NT2/D1 (cell line): ENCODE measurements around the gene MYO5C.

ENCODE experiments used
- DNase-seq: peaks from one replicate; pipeline ENCODE4 v3.0.0-alpha.2; 2011; ENCODE audit warnings: low read depth, low spot score
- H3K27me3 ChIP-seq: 2 replicates; pipeline ENCODE4 v1.6.0; 2011; ENCODE audit warnings: mild to moderate bottlenecking; ENCODE audit not compliant: insufficient read length, insufficient read depth
- H3K36me3 ChIP-seq: 2 replicates; pipeline ENCODE4 v1.6.1; 2011; ENCODE audit warnings: mild to moderate bottlenecking, low read length, mixed read lengths; ENCODE audit not compliant: insufficient read depth, insufficient read length
- H3K4me1 ChIP-seq: 2 replicates; pipeline ENCODE4 v1.5.1; 2011; ENCODE audit not compliant: insufficient read depth, insufficient read length
- H3K4me3 ChIP-seq: 2 replicates; pipeline ENCODE4 v1.5.1; 2011; ENCODE audit warnings: low read depth; ENCODE audit not compliant: insufficient read length
- H3K9ac ChIP-seq: 2 replicates; pipeline ENCODE4 v1.6.0; 2011; ENCODE audit warnings: low read depth; ENCODE audit not compliant: insufficient read length
- H3K9me3 ChIP-seq: 2 replicates; pipeline ENCODE4 v1.5.1; 2011; ENCODE audit warnings: mild to moderate bottlenecking, low read length; ENCODE audit not compliant: insufficient read depth
- SUZ12 ChIP-seq: IDR thresholded peaks from 2 replicates; pipeline ENCODE4 v1.6.1; 2011; ENCODE audit not compliant: insufficient read length, insufficient read depth; ENCODE audit errors: extremely low read depth
- YY1 ChIP-seq: IDR thresholded peaks from 2 replicates; pipeline ENCODE4 v1.6.1; 2011; ENCODE audit not compliant: insufficient read length, insufficient read depth
- ZNF274 ChIP-seq: IDR thresholded peaks from 2 replicates; pipeline ENCODE4 v1.6.1; 2011; ENCODE audit warnings: mild to moderate bottlenecking, low read depth, low read length

Gene MYO5C

GRCh38 chr15:52200831-52201365, 94.7 kb downstream of the MYO5C start:
- TF ChIP-seq SUZ12 (no peak), YY1 (no peak), ZNF274 (no peak)
- no peaks in the 10 kb centered on the region for H3K36me3 ChIP-seq
- no peaks in the 10 kb centered on the region for H3K27me3 ChIP-seq
- no peak for DNase-seq
- no peak overlapping the region for H3K9ac ChIP-seq
- H3K4me3 ChIP-seq = no peak overlapping the region
- no peaks in the 10 kb centered on the region for H3K4me1 ChIP-seq
- no peaks in the 10 kb centered on the region for H3K9me3 ChIP-seq

- H3K36me3 ChIP-seq = no peaks in the 10 kb centered on the region
- no peak overlapping the region for H3K9ac ChIP-seq
- H3K4me1 ChIP-seq = no peaks in the 10 kb centered on the region
- no peaks in the 10 kb centered on the region for H3K9me3 ChIP-seq
- no peaks in the 10 kb centered on the region for H3K27me3 ChIP-seq
- TF ChIP-seq ZNF274 = no peak
- no peak for TF ChIP-seq SUZ12
- DNase-seq = no peak
- H3K4me3 ChIP-seq = no peak overlapping the region
Measured at GRCh38 chr15:52199271-52199670, 96.3 kb downstream of the MYO5C start.

DNA sequence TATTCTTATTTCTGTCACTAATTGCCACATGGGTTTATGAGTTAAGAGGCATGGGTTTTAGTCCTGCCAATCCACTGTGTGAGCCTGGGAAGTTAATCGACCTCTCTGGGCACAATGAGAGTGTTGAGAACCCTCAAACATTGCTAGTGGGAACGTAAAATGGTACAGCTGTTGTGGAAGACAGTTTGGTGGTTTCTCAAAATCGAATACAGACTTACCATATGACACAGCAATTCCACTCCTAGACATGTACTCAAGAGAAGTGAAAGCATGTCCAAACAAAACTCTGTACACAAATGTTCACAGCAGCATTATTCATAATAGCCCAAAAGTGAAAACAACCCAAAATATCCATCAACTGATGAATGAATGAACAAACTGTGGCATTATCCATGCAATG, 98.7 kb downstream of the MYO5C start:
- Histone ChIP-seq H3K4me1 (no peaks in the 10 kb centered on the region), H3K9ac (no peak overlapping the region), H3K27me3 (no peaks in the 10 kb centered on the region), H3K36me3 (no peaks in the 10 kb centered on the region), H3K4me3 (no peak overlapping the region), H3K9me3 (no peaks in the 10 kb centered on the region)
- TF ChIP-seq SUZ12 (no peak), ZNF274 (no peak), YY1 (no peak)
- no peak for DNase-seq

DNA sequence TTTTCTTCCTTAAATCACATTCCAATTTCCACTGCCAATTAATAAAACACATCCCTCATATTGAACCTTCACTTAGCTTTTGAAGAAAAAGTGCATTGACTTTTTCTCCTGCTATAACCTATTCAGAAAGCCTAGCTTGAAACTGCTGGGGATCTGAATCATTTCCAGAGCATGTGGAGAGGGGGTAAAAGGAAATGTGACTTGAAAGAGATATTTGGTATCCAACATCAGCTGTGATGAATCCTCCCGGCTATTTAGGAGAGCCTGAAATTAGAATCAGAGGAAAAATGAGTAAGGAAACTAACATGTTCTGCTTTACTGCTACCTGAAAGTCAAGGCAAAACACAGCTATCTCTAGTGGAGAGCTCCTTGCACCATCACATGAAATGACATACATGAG, 101.8 kb downstream of the MYO5C start:
- Histone ChIP-seq H3K9ac (no peak overlapping the region), H3K27me3 (no peaks in the 10 kb centered on the region), H3K36me3 (no peaks in the 10 kb centered on the region), H3K4me1 (peaks cover 3% of the 10 kb centered on the region), H3K4me3 (no peak overlapping the region), H3K9me3 (no peaks in the 10 kb centered on the region)
- no peak for DNase-seq
- TF ChIP-seq ZNF274 = no peak
- TF ChIP-seq SUZ12 = no peak
- no peak for TF ChIP-seq YY1

GRCh38 chr15:52193321-52193720, 102.3 kb downstream of the MYO5C start:
- Histone ChIP-seq H3K36me3 (no peaks in the 10 kb centered on the region), H3K9ac (no peak overlapping the region), H3K27me3 (no peaks in the 10 kb centered on the region), H3K4me3 (no peak overlapping the region), H3K4me1 (peaks cover 3% of the 10 kb centered on the region), H3K9me3 (no peaks in the 10 kb centered on the region)
- TF ChIP-seq ZNF274 (no peak), SUZ12 (no peak), YY1 (no peak)
- DNase-seq = no peak

DNA sequence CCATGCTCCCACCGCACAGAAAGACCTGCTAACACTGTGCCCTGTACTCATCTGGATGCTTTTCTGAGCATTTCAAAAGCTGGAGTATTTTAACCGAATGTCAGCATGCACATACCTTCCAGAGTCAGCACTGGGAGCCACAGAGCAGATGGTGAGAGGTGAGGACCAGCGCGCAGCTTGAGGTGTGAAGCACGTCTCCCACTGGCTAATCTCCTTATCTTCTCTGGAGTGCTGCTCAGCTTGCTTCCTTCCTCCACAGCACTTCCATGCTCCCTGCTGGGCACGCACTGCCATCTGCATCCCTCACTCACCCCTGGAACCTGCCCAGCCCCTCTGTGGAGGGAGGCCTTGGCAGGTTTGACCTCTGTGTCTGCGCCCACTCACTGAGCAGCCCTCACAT, 104.4 kb downstream of the MYO5C start, which contains the start of gene GNB5:
GNB5 (minus strand) TSS at position 186 of the 400 bp plus-strand sequence. CDS start 6,716 bp downstream, outside the sequence.
- Histone ChIP-seq H3K4me1 (peaks cover 3% of the 10 kb centered on the region), H3K9me3 (no peaks in the 10 kb centered on the region), H3K27me3 (no peaks in the 10 kb centered on the region), H3K4me3 (no peak within 1 kb of the TSS), H3K36me3 (no peaks in the 10 kb centered on the region), H3K9ac (no peak within 1 kb of the TSS)
- DNase-seq = no peak
- no peak for TF ChIP-seq YY1

- Histone ChIP-seq H3K4me1 (peaks cover 3% of the 10 kb centered on the region), H3K9me3 (no peaks in the 10 kb centered on the region), H3K27me3 (peaks cover 4% of the 10 kb centered on the region), H3K4me3 (no peak overlapping the region), H3K36me3 (no peaks in the 10 kb centered on the region), H3K9ac (no peak overlapping the region)
- TF ChIP-seq ZNF274 = no peak
- no peak for TF ChIP-seq SUZ12
- TF ChIP-seq YY1 = no peak
- DNase-seq = no peak
Measured at GRCh38 chr15:52186651-52187486, 108.7 kb downstream of the MYO5C start.
